Measurements from ENCODE around the gene KANK4.

The KANK4 gene

GRCh38 chr1:62355095-62355494 is 35.9 kb upstream of the KANK4 start:
- H3K4me3 ChIP-seq (ENCODE audit: low read depth, low read length), result no peak overlapping the region
- no peak for DNase-seq (ENCODE audit: low read depth)
- no peak for TF ChIP-seq POLR2A (IDR thresholded peaks at IDR 0.05; ENCODE audit: extremely low read depth, insufficient read length)
- no peak for TF ChIP-seq CTCF (IDR thresholded peaks at IDR 0.05; ENCODE audit: low read depth, low read length)
- TF ChIP-seq MAX (IDR thresholded peaks at IDR 0.05; ENCODE audit: low read depth, low read length), result no peak
- no peak for TF ChIP-seq MYC (IDR thresholded peaks at IDR 0.05; ENCODE audit: low read depth, low read length)

GRCh38 chr1:62353853-62354252 is 34.6 kb upstream of the KANK4 start:
- no peak overlapping the region for H3K4me3 ChIP-seq (ENCODE audit: low read depth, low read length)
- no peak for TF ChIP-seq MAX (IDR thresholded peaks at IDR 0.05; ENCODE audit: low read depth, low read length)
- no peak for TF ChIP-seq MYC (IDR thresholded peaks at IDR 0.05; ENCODE audit: low read depth, low read length)
- TF ChIP-seq POLR2A (IDR thresholded peaks at IDR 0.05; ENCODE audit: extremely low read depth, insufficient read length), result no peak
- no peak for TF ChIP-seq CTCF (IDR thresholded peaks at IDR 0.05; ENCODE audit: low read depth, low read length)
- no peak for DNase-seq (ENCODE audit: low read depth)

GRCh38 chr1:62352387-62352786 is 33.2 kb upstream of the KANK4 start:
- H3K4me3 ChIP-seq (ENCODE audit: low read depth, low read length), result no peak overlapping the region
- DNase-seq (ENCODE audit: low read depth), result no peak
- TF ChIP-seq MAX (IDR thresholded peaks at IDR 0.05; ENCODE audit: low read depth, low read length), result no peak
- TF ChIP-seq POLR2A (IDR thresholded peaks at IDR 0.05; ENCODE audit: extremely low read depth, insufficient read length), result no peak
- TF ChIP-seq MYC (IDR thresholded peaks at IDR 0.05; ENCODE audit: low read depth, low read length), result no peak
- no peak for TF ChIP-seq CTCF (IDR thresholded peaks at IDR 0.05; ENCODE audit: low read depth, low read length)

- H3K4me3 ChIP-seq (ENCODE audit: low read depth, low read length), result no peak overlapping the region
- no peak for TF ChIP-seq MYC (IDR thresholded peaks at IDR 0.05; ENCODE audit: low read depth, low read length)
- no peak for TF ChIP-seq MAX (IDR thresholded peaks at IDR 0.05; ENCODE audit: low read depth, low read length)
- no peak for DNase-seq (ENCODE audit: low read depth)
Observed at GRCh38 chr1:62349470-62350233, 30.4 kb upstream of the KANK4 start.

- no peak for DNase-seq (ENCODE audit: low read depth)
- TF ChIP-seq MYC (IDR thresholded peaks at IDR 0.05; ENCODE audit: low read depth, low read length) (no peak), MAX (IDR thresholded peaks at IDR 0.05; ENCODE audit: low read depth, low read length) (no peak), CTCF (IDR thresholded peaks at IDR 0.05; ENCODE audit: low read depth, low read length) (no peak), POLR2A (IDR thresholded peaks at IDR 0.05; ENCODE audit: extremely low read depth, insufficient read length) (no peak)
- no peak overlapping the region for H3K4me3 ChIP-seq (ENCODE audit: low read depth, low read length)
Observed at GRCh38 chr1:62346886-62347285, 27.7 kb upstream of the KANK4 start.

- TF ChIP-seq CTCF (IDR thresholded peaks at IDR 0.05; ENCODE audit: low read depth, low read length) (no peak), MYC (IDR thresholded peaks at IDR 0.05; ENCODE audit: low read depth, low read length) (no peak), MAX (IDR thresholded peaks at IDR 0.05; ENCODE audit: low read depth, low read length) (no peak), POLR2A (IDR thresholded peaks at IDR 0.05; ENCODE audit: extremely low read depth, insufficient read length) (no peak)
- no peak for DNase-seq (ENCODE audit: low read depth)
- H3K4me3 ChIP-seq (ENCODE audit: low read depth, low read length), result no peak overlapping the region
Observed at GRCh38 chr1:62343911-62344310, 24.7 kb upstream of the KANK4 start.
